CD14-positive monocyte (primary cell): ENCODE data around the gene PTCD1. TPM values are rescaled to one million over a fixed set of nuclear protein-coding genes. Genes with fewer than 3 reads are reported as not detected.

Source experiments
- DNase-seq, 3 donors: peaks; one replicate each; pipeline ENCODE4 v3.0.0-alpha.2; 2011 to 2022
- H2AFZ ChIP-seq: 2 replicates; pipeline ENCODE4 v1.6.0; 2012; ENCODE audit warnings: mild to moderate bottlenecking, low read depth, low read length, inconsistent platforms; ENCODE audit not compliant: insufficient read depth, poor library complexity, severe bottlenecking
- H3K27ac ChIP-seq, 2 donors: 1 replicate in 1 of 2; 2 replicates in 1 of 2; pipeline ENCODE4 v1.5.1; 2012 to 2013; ENCODE audit warnings: low read length in 2 of 2, control low read depth in 1 of 2, inconsistent platforms in 1 of 2, low read depth in 1 of 2, mild to moderate bottlenecking in 1 of 2
- H3K27me3 ChIP-seq, 2 donors: one replicate each; pipeline versions ENCODE4 v1.6.0 to v1.6.1; 2011 to 2013; ENCODE audit warnings: low read length in 2 of 2; ENCODE audit not compliant: control insufficient read depth in 2 of 2, insufficient read depth in 2 of 2
- H3K36me3 ChIP-seq, 2 donors: replicated peaks in 1 of 2; 1 replicate in 1 of 2; 2 replicates in 1 of 2; pipeline versions ENCODE4 v1.5.1 to v1.6.1; 2012 to 2013; ENCODE audit warnings: low read length in 2 of 2, control low read depth in 1 of 2, inconsistent platforms in 1 of 2, mild to moderate bottlenecking in 1 of 2; ENCODE audit not compliant: insufficient read depth in 2 of 2, control insufficient read depth in 1 of 2
- H3K4me1 ChIP-seq, 2 donors: 1 replicate in 1 of 2; 2 replicates in 1 of 2; pipeline versions ENCODE4 v1.5.1 to v1.6.1; 2012 to 2013; ENCODE audit warnings: low read length in 2 of 2, control low read depth in 1 of 2, inconsistent platforms in 1 of 2, mild to moderate bottlenecking in 1 of 2, moderate library complexity in 1 of 2; ENCODE audit not compliant: insufficient read depth in 2 of 2, control insufficient read depth in 1 of 2
- H3K4me2 ChIP-seq: replicated peaks from 2 replicates; pipeline ENCODE3; 2012; ENCODE audit warnings: low read length, moderate library complexity, mild to moderate bottlenecking; ENCODE audit not compliant: poor library complexity, severe bottlenecking; ENCODE audit errors: extremely low read depth
- H3K4me3 ChIP-seq, 3 experiments: fragments of 200-600 bp in 1 of 3; sonication (generic) in 1 of 3; replicated peaks in 1 of 3; 1 replicate in 2 of 3; 2 replicates in 1 of 3; pipeline ENCODE4 v1.5.1; 2011 to 2013; ENCODE audit warnings: low read length in 3 of 3, mild to moderate bottlenecking in 3 of 3, control low read depth in 2 of 3, low read depth in 2 of 3, inconsistent platforms in 1 of 3, moderate library complexity in 1 of 3
- H3K79me2 ChIP-seq: 2 replicates; pipeline ENCODE4 v1.6.0; 2012; ENCODE audit warnings: mild to moderate bottlenecking, control low read depth, inconsistent platforms, low read length, moderate library complexity; ENCODE audit not compliant: insufficient read depth
- H3K9ac ChIP-seq: 2 replicates; pipeline ENCODE4 v1.6.0; 2017; ENCODE audit warnings: low read length, mild to moderate bottlenecking; ENCODE audit not compliant: insufficient read depth, poor library complexity, severe bottlenecking
- H3K9me3 ChIP-seq, 2 donors: replicated peaks in 1 of 2; 1 replicate in 1 of 2; 2 replicates in 1 of 2; pipeline versions ENCODE4 v1.5.1 to v1.6.1; 2012 to 2013; ENCODE audit warnings: low read length in 2 of 2, control low read depth in 1 of 2; ENCODE audit not compliant: control insufficient read depth in 1 of 2, insufficient read depth in 1 of 2
- H4K20me1 ChIP-seq: 2 replicates; pipeline ENCODE4 v1.6.0; 2012; ENCODE audit warnings: mild to moderate bottlenecking, low read length, control low read depth, moderate library complexity; ENCODE audit not compliant: insufficient read depth
- H3K27ac Mint-ChIP-seq, 7 donors: one replicate each; pipeline ENCODE4 v1.8.0; 2020; ENCODE audit warnings: mild to moderate bottlenecking in 7 of 7, mixed read lengths in 7 of 7, moderate library complexity in 6 of 7, inconsistent platforms in 2 of 7
- H3K27me3 Mint-ChIP-seq, 3 donors: one replicate each; pipeline ENCODE4 v1.8.0; 2021 to 2022; ENCODE audit warnings: low read depth in 3 of 3, mild to moderate bottlenecking in 3 of 3, mixed read lengths in 3 of 3, moderate library complexity in 3 of 3, inconsistent platforms in 1 of 3
- H3K36me3 Mint-ChIP-seq, 2 donors: one replicate each; pipeline ENCODE4 v1.8.0; 2020; ENCODE audit warnings: mixed read lengths in 2 of 2, inconsistent platforms in 1 of 2, mild to moderate bottlenecking in 1 of 2
- H3K4me1 Mint-ChIP-seq: one replicate; pipeline ENCODE4 v1.8.0; 2020; ENCODE audit warnings: mild to moderate bottlenecking, mixed read lengths
- H3K4me3 Mint-ChIP-seq, 2 donors: one replicate each; pipeline ENCODE4 v1.8.0; 2020; ENCODE audit warnings: mild to moderate bottlenecking in 2 of 2, mixed read lengths in 2 of 2, moderate library complexity in 1 of 2
- H3K9me3 Mint-ChIP-seq, 7 donors: one replicate each; pipeline ENCODE4 v1.8.0; 2020 to 2022; ENCODE audit warnings: mixed read lengths in 7 of 7, mild to moderate bottlenecking in 6 of 7, moderate library complexity in 6 of 7, inconsistent platforms in 2 of 7
- WGBS: methylation state at CpG from one replicate; pipeline ENCODE4 v1.1.5; 2013; ENCODE audit warnings: missing lambda C conversion rate; ENCODE audit not compliant: insufficient coverage; 5-methylcytosine and 5-hydroxymethylcytosine counted together
- intact Hi-C, 2 donors: fragments of 100-400 bp; cut with micrococcal nuclease; formaldehyde crosslinking; loops; one replicate each; pipeline versions ENCODE4 v1.15.0 to v1.15.1; 2023
- polyA plus RNA-seq, 3 donors: library from polyadenylated mRNA; depleted of rRNA in 1 of 3; unstranded in 2 of 3; stranded (reverse) in 1 of 3; fragments of 300-500 nt in 2 of 3; fragments of >200 nt in 1 of 3; fragmentation: Illumina TruSeq in 2 of 3; gene quantifications; 1 replicate in 2 of 3; 2 replicates in 1 of 3; pipeline ENCODE4 v1.2.3, GENCODE V29; 2012 to 2021
- TF ChIP-seq, protein P1 (sequence below): fragments of 200-600 bp; IDR thresholded peaks from one replicate; pipeline ENCODE4 v1.8.0; 2022; ENCODE audit warnings: antibody characterized with exemption, mild to moderate bottlenecking

PTCD1 gene
- polyA plus RNA-seq, 3 donors: 0.74 to 4.3 (median 1.6) TPM

- H3K27me3 ChIP-seq: no peaks in the 10 kb centered on the region
- H3K79me2 ChIP-seq: peaks cover 97% of the 10 kb centered on the region
- no peaks in the 10 kb centered on the region for H3K9me3 Mint-ChIP-seq
- H3K9ac ChIP-seq: no peak overlapping the region
- H4K20me1 ChIP-seq: peaks cover 99% of the 10 kb centered on the region
- peak overlapping the region; percentile 16 to 40 for H3K27ac ChIP-seq
- 91% methylated on average over 2 of the region's 9 CpGs for WGBS
- H3K4me2 ChIP-seq: no peak overlapping the region
- TF ChIP-seq, protein P1, sequence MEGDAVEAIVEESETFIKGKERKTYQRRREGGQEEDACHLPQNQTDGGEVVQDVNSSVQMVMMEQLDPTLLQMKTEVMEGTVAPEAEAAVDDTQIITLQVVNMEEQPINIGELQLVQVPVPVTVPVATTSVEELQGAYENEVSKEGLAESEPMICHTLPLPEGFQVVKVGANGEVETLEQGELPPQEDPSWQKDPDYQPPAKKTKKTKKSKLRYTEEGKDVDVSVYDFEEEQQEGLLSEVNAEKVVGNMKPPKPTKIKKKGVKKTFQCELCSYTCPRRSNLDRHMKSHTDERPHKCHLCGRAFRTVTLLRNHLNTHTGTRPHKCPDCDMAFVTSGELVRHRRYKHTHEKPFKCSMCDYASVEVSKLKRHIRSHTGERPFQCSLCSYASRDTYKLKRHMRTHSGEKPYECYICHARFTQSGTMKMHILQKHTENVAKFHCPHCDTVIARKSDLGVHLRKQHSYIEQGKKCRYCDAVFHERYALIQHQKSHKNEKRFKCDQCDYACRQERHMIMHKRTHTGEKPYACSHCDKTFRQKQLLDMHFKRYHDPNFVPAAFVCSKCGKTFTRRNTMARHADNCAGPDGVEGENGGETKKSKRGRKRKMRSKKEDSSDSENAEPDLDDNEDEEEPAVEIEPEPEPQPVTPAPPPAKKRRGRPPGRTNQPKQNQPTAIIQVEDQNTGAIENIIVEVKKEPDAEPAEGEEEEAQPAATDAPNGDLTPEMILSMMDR: peak; percentile 63
- H3K36me3 Mint-ChIP-seq: peaks cover 50 to 93% of the 10 kb centered on the region in 2 donors
- peaks cover 31 to 64% of the 10 kb centered on the region in 2 donors for H3K4me1 ChIP-seq
- intact Hi-C loops: no loop called here
- H3K4me3 Mint-ChIP-seq: no peak overlapping the region
- no peaks in the 10 kb centered on the region for H3K9me3 ChIP-seq
- peaks cover 44% of the 10 kb centered on the region for H3K4me1 Mint-ChIP-seq
- H2AFZ ChIP-seq: no peak overlapping the region
- H3K27ac Mint-ChIP-seq: peak overlapping the region; percentile 49 to 91 (median 83)
- DNase-seq: peak; percentile 44 to 66 (median 62)
- H3K36me3 ChIP-seq: peaks cover 80 to 92% of the 10 kb centered on the region in 2 donors
- peaks cover 0 to 3% (median 0%) of the 10 kb centered on the region in 3 donors for H3K27me3 Mint-ChIP-seq
- no peak overlapping the region for H3K4me3 ChIP-seq
Measured at GRCh38 chr7:99386584-99387238, 51.9 kb downstream of the PTCD1 start.

- Histone ChIP-seq H3K4me2 (peak overlapping the region; percentile 27), H4K20me1 (peaks cover 99% of the 10 kb centered on the region), H3K79me2 (peaks cover 97% of the 10 kb centered on the region), H3K4me3 (no peak overlapping the region), H3K9me3 (no peaks in the 10 kb centered on the region), H3K36me3 (peaks cover 79 to 88% of the 10 kb centered on the region in 2 donors), H3K9ac (peak overlapping the region; percentile 12), H3K27me3 (no peaks in the 10 kb centered on the region), H2AFZ (no peak overlapping the region), H3K4me1 (peaks cover 42 to 64% of the 10 kb centered on the region in 2 donors), H3K27ac (peak overlapping the region; percentile 62 to 72)
- no peak for DNase-seq
- 11% methylated on average over 8 of the region's 8 CpGs for WGBS
- Mint-ChIP-seq H3K4me3 (no peak overlapping the region), H3K4me1 (peaks cover 47% of the 10 kb centered on the region), H3K9me3 (no peaks in the 10 kb centered on the region), H3K27me3 (peaks cover 0 to 3% (median 0%) of the 10 kb centered on the region in 3 donors), H3K36me3 (peaks cover 44 to 90% of the 10 kb centered on the region in 2 donors), H3K27ac (peak overlapping the region; percentile 65 to 88 (median 77))
- intact Hi-C loops: no loop called here
- TF ChIP-seq, protein P1: no peak
Measured at GRCh38 chr7:99385564-99385963, 53.0 kb downstream of the PTCD1 start.
